ENCODE measurements around the gene TLX2. TPM values are rescaled to one million over a fixed set of nuclear protein-coding genes. Genes with fewer than 3 reads are reported as not detected.
A peak's percentile ranks its signal among the peaks of the same experiment; 100 is the strongest.

Gene TLX2
- total and polyA plus RNA-seq, 2 experiments from 2014 or later = not detected

- Histone ChIP-seq H4K20me1 (ENCODE audit: insufficient read depth) (no peaks in the 10 kb centered on the region), H2AFZ (no peak overlapping the region), H3K36me3 (ENCODE audit: low read depth) (no peaks in the 10 kb centered on the region), H3F3A (ENCODE audit: insufficient read depth) (peaks cover 26% of the 10 kb centered on the region), H3K4me2 (ENCODE audit: unreplicated experiment) (no peak overlapping the region), H3K27me3 (replicated peaks; ENCODE audit: insufficient read depth) (no peaks in the 10 kb centered on the region), H3K79me2 (ENCODE audit: insufficient read depth) (no peaks in the 10 kb centered on the region), H3K27ac (no peak overlapping the region), H3K4me3 (no peak overlapping the region), H3K4me1 (ENCODE audit: insufficient read depth) (peaks cover 11% of the 10 kb centered on the region), H3K9ac (no peak overlapping the region), H3K9me2 (ENCODE audit: insufficient read depth) (no peaks in the 10 kb centered on the region), H3K9me3 (ENCODE audit: low read depth) (no peaks in the 10 kb centered on the region)
- no peak for TF ChIP-seq EZH2 (IDR thresholded peaks at IDR 0.05; ENCODE audit: insufficient read depth, poor library complexity, severe bottlenecking)
- 84 to 87% methylated on average over 7 of the region's 7 CpGs for WGBS, 2 experiments (ENCODE audit: low coverage in 1 of 2, low lambda C conversion rate in 2 of 2, missing lambda C conversion rate in 2 of 2)
- DNase-seq = no peak
- in situ Hi-C loops (cut with MboI) = no loop called here
Measured at GRCh38 chr2:74538881-74539339, 24.7 kb downstream of the TLX2 start.

- in situ Hi-C loops (cut with MboI) = no loop called here
- peak; percentile 86 for DNase-seq
- no peak overlapping the region for H3K4me2 ChIP-seq (ENCODE audit: unreplicated experiment)
- no peaks in the 10 kb centered on the region for H3K36me3 ChIP-seq (ENCODE audit: low read depth)
- H3K9me3 ChIP-seq (ENCODE audit: low read depth) = no peaks in the 10 kb centered on the region
- TF ChIP-seq EZH2phosphoT487 (IDR thresholded peaks at IDR 0.05; ENCODE audit: insufficient read depth, low read depth) = no peak
- TF ChIP-seq EZH2 (IDR thresholded peaks at IDR 0.05; ENCODE audit: insufficient read depth, poor library complexity, severe bottlenecking) = no peak
- no peaks in the 10 kb centered on the region for H3K79me2 ChIP-seq (ENCODE audit: insufficient read depth)
- no peaks in the 10 kb centered on the region for H3K27me3 ChIP-seq (replicated peaks; ENCODE audit: insufficient read depth)
- H3K9me2 ChIP-seq (ENCODE audit: insufficient read depth) = no peaks in the 10 kb centered on the region
- no peak overlapping the region for H3K4me3 ChIP-seq
- WGBS, 2 experiments (ENCODE audit: low coverage in 1 of 2, low lambda C conversion rate in 2 of 2, missing lambda C conversion rate in 2 of 2) = 18 to 22% methylated on average over 5 of the region's 5 CpGs
- H3K9ac ChIP-seq = peak overlapping the region; percentile 39
- no peaks in the 10 kb centered on the region for H4K20me1 ChIP-seq (ENCODE audit: insufficient read depth)
- H3K4me1 ChIP-seq (ENCODE audit: insufficient read depth) = peaks cover 11% of the 10 kb centered on the region
- no peak overlapping the region; the same call in 1 of the 2 replicates for H2AFZ ChIP-seq
- H3K27ac ChIP-seq = peak overlapping the region; percentile 67
- H3F3A ChIP-seq (ENCODE audit: insufficient read depth) = peaks cover 22% of the 10 kb centered on the region
Measured at GRCh38 chr2:74540291-74540690, 26.0 kb downstream of the TLX2 start.

- in situ Hi-C loops (cut with MboI) = no loop called here
- DNase-seq = peak; percentile 48
- H3K9me2 ChIP-seq (ENCODE audit: insufficient read depth) = no peaks in the 10 kb centered on the region
Measured at GRCh38 chr2:74542978-74543377, 28.7 kb downstream of the TLX2 start.

GRCh38 chr2:74544634-74545033, 30.4 kb downstream of the TLX2 start:
- Histone ChIP-seq H3K9me3 (ENCODE audit: low read depth) (no peaks in the 10 kb centered on the region), H3K36me3 (ENCODE audit: low read depth) (no peaks in the 10 kb centered on the region), H2AFZ (no peak overlapping the region), H3K4me2 (ENCODE audit: unreplicated experiment) (no peak overlapping the region), H3K27me3 (replicated peaks; ENCODE audit: insufficient read depth) (no peaks in the 10 kb centered on the region), H3K9me2 (ENCODE audit: insufficient read depth) (no peaks in the 10 kb centered on the region), H3K27ac (no peak overlapping the region), H3K79me2 (ENCODE audit: insufficient read depth) (peaks cover 2% of the 10 kb centered on the region; the same call in 1 of the 2 replicates), H4K20me1 (ENCODE audit: insufficient read depth) (no peaks in the 10 kb centered on the region), H3F3A (ENCODE audit: insufficient read depth) (peaks cover 19% of the 10 kb centered on the region; the same call in 1 of the 2 replicates), H3K4me3 (no peak overlapping the region), H3K9ac (no peak overlapping the region), H3K4me1 (ENCODE audit: insufficient read depth) (peaks cover 14% of the 10 kb centered on the region)
- no peak for TF ChIP-seq EZH2 (IDR thresholded peaks at IDR 0.05; ENCODE audit: insufficient read depth, poor library complexity, severe bottlenecking)
- TF ChIP-seq EZH2phosphoT487 (IDR thresholded peaks at IDR 0.05; ENCODE audit: insufficient read depth, low read depth) = no peak
- WGBS, 2 experiments (ENCODE audit: low coverage in 1 of 2, low lambda C conversion rate in 2 of 2, missing lambda C conversion rate in 2 of 2) = 86 to 92% methylated on average over 3 of the region's 3 CpGs
- DNase-seq = no peak
- in situ Hi-C loops (cut with MboI) = no loop called here

More at GRCh38 chr2:74542978-74543377, 28.7 kb downstream of the TLX2 start:
- Histone ChIP-seq H3F3A (ENCODE audit: insufficient read depth) (peaks cover 19% of the 10 kb centered on the region; the same call in 1 of the 2 replicates), H3K4me2 (ENCODE audit: unreplicated experiment) (no peak overlapping the region), H4K20me1 (ENCODE audit: insufficient read depth) (no peaks in the 10 kb centered on the region), H3K4me1 (ENCODE audit: insufficient read depth) (peaks cover 11% of the 10 kb centered on the region), H3K9ac (no peak overlapping the region), H3K9me3 (ENCODE audit: low read depth) (no peaks in the 10 kb centered on the region), H3K4me3 (no peak overlapping the region), H3K27ac (no peak overlapping the region), H2AFZ (no peak overlapping the region), H3K79me2 (ENCODE audit: insufficient read depth) (no peaks in the 10 kb centered on the region), H3K27me3 (replicated peaks; ENCODE audit: insufficient read depth) (no peaks in the 10 kb centered on the region), H3K36me3 (ENCODE audit: low read depth) (no peaks in the 10 kb centered on the region)
- WGBS, 2 experiments (ENCODE audit: low coverage in 1 of 2, low lambda C conversion rate in 2 of 2, missing lambda C conversion rate in 2 of 2) = 35 to 48% methylated on average over 1 of the region's 1 CpG
- TF ChIP-seq EZH2phosphoT487 (IDR thresholded peaks at IDR 0.05; ENCODE audit: insufficient read depth, low read depth) = no peak
- no peak for TF ChIP-seq EZH2 (IDR thresholded peaks at IDR 0.05; ENCODE audit: insufficient read depth, poor library complexity, severe bottlenecking)

Data from GM23248 (cell line).